Right cardiac atrium (tissue), 5 donors: ENCODE data around the gene REPIN1. TPM values are rescaled to one million over a fixed set of nuclear protein-coding genes. Genes with fewer than 3 reads are reported as not detected.

Source experiments
- ATAC-seq, 2 donors: fragments of 200-7000 bp; cut with Tn5 transposase; one replicate each; pipeline versions ENCODE4 v1.8.0 to v1.9.1; 2020; ENCODE audit warnings: moderate library complexity in 2 of 2, mild to moderate bottlenecking in 1 of 2
- DNase-seq, 3 donors: peaks; one replicate each; pipeline ENCODE4 v3.0.0-alpha.2; 2020
- H3K27ac ChIP-seq: one replicate; pipeline ENCODE4 v1.5.1; 2013; ENCODE audit warnings: mild to moderate bottlenecking, low read length, control low read depth, moderate library complexity
- H3K27me3 ChIP-seq: one replicate; pipeline ENCODE4 v1.6.1; 2013; ENCODE audit not compliant: control insufficient read depth, insufficient read depth
- H3K4me1 ChIP-seq: one replicate; pipeline ENCODE4 v1.6.1; 2013; ENCODE audit warnings: low read length; ENCODE audit not compliant: control insufficient read depth, insufficient read depth
- H3K4me3 ChIP-seq: one replicate; pipeline ENCODE4 v1.5.1; 2013; ENCODE audit warnings: low read length, control low read depth
- H3K9me3 ChIP-seq: one replicate; pipeline ENCODE4 v1.6.1; 2013; ENCODE audit warnings: low read length; ENCODE audit not compliant: control insufficient read depth
- WGBS: extraction: QIAGEN DNeasy Blood & Tissue Kit; methylation state at CpG from one replicate; pipeline ENCODE4 v1.1.7; 2013; 5-methylcytosine and 5-hydroxymethylcytosine counted together
- intact Hi-C, 4 donors: fragments of 100-400 bp; cut with DNase I; formaldehyde crosslinking; loops; one replicate each; pipeline versions ENCODE4 v1.11.0 to v1.14.0; 2022 to 2023
- polyA plus RNA-seq: library from polyadenylated mRNA; stranded (reverse); fragments of 200-250 nt; gene quantifications from one replicate; pipeline ENCODE4 v1.2.3, GENCODE V29; 2013
- total RNA-seq, 4 donors: library from RNA; stranded (reverse); fragmentation: NEBNext Ultra II Directional; extraction: Animal tissue kit (Norgen Biotek cat#: 25700); gene quantifications; one replicate each; pipeline ENCODE4 v1.2.1, GENCODE V29; 2021
- donor health status: healthy with polysubstance abuse.
- donor health status: DM: no; HTN: yes; CAD: no.
- donor health status: DM: no; HTN: no; CAD: no.
- donor health status: DM: no; HTN: yes; CAD: no; lungs with severe emphysema.
- donor health status: DM: yes; HTN: yes; CAD: no.

REPIN1 gene
- total and polyA plus RNA-seq, 5 donors = 70.6 to 116 (median 107) TPM

- WGBS = 31% methylated on average over 16 of the region's 16 CpGs
- DNase-seq = no peak
Measured at GRCh38 chr7:150404172-150404804, 35.7 kb downstream of the REPIN1 start.

GRCh38 chr7:150404805-150405583 lies 36.4 kb downstream of the REPIN1 start:
- Histone ChIP-seq H3K9me3 (no peaks in the 10 kb centered on the region), H3K4me1 (peaks cover 10% of the 10 kb centered on the region), H3K27me3 (no peaks in the 10 kb centered on the region), H3K27ac (peak overlapping the region; percentile 85), H3K4me3 (peak overlapping the region; percentile 75)
- intact Hi-C loops = loop anchor here in 3 of 4 donors (5.0 to 10.0 kb wide), 2 partner anchors 38 to 50 kb away; partner anchors contain the start of gene REPIN1 (in 1 of the 3)
- WGBS = under 1% methylated on average over 86 of the region's 86 CpGs
- DNase-seq = peak; percentile 92 to 97 (median 96)
- peak; percentile 94 to 96 for ATAC-seq

More at GRCh38 chr7:150404172-150404804, 35.7 kb downstream of the REPIN1 start:
- Histone ChIP-seq H3K27me3 (no peaks in the 10 kb centered on the region), H3K9me3 (no peaks in the 10 kb centered on the region), H3K27ac (peak overlapping the region; percentile 77), H3K4me3 (peak overlapping the region; percentile 75), H3K4me1 (peaks cover 10% of the 10 kb centered on the region)
- ATAC-seq = peak; percentile 8 to 38
- intact Hi-C loops = loop anchor here in 3 of 4 donors (5.0 to 10.0 kb wide), 2 partner anchors 37 to 49 kb away; partner anchors contain the start of gene REPIN1 (in 1 of the 3)

- peak overlapping the region; percentile 85 for H3K27ac ChIP-seq
- peak overlapping the region; percentile 75 for H3K4me3 ChIP-seq
- intact Hi-C loops = loop anchor here in 2 of 4 donors (10.0 kb wide), 1 partner anchor 51 kb away; no protein-coding TSS in a partner anchor
- WGBS = 8% methylated on average over 35 of the region's 35 CpGs
- no peaks in the 10 kb centered on the region for H3K27me3 ChIP-seq
- peaks cover 10% of the 10 kb centered on the region for H3K4me1 ChIP-seq
- DNase-seq (peak in 1 of 3 donors; percentile 78), ATAC-seq (peak; percentile 46 to 50)
- H3K9me3 ChIP-seq = no peaks in the 10 kb centered on the region
Measured at GRCh38 chr7:150405584-150406311, 37.1 kb downstream of the REPIN1 start.

- Histone ChIP-seq H3K4me3 (no peak overlapping the region), H3K27me3 (no peaks in the 10 kb centered on the region), H3K9me3 (no peaks in the 10 kb centered on the region), H3K27ac (peak overlapping the region; percentile 85), H3K4me1 (peaks cover 10% of the 10 kb centered on the region)
- intact Hi-C loops = loop anchor here in 2 of 4 donors (10.0 kb wide), 1 partner anchor 51 kb away; no protein-coding TSS in a partner anchor
- no peak for DNase-seq
- WGBS = 13% methylated on average over 2 of the region's 2 CpGs
- no peak for ATAC-seq
Measured at GRCh38 chr7:150406312-150406566, 37.6 kb downstream of the REPIN1 start.

- no peak for DNase-seq
- no peak for ATAC-seq
- Histone ChIP-seq H3K27ac (peak overlapping the region; percentile 85), H3K27me3 (no peaks in the 10 kb centered on the region), H3K4me3 (no peak overlapping the region), H3K4me1 (peaks cover 10% of the 10 kb centered on the region), H3K9me3 (no peaks in the 10 kb centered on the region)
- 50% methylated on average over 10 of the region's 10 CpGs for WGBS
- intact Hi-C loops = loop anchor here in 2 of 4 donors (10.0 kb wide), 1 partner anchor 52 kb away; no protein-coding TSS in a partner anchor
Measured at GRCh38 chr7:150406567-150407421, 38.2 kb downstream of the REPIN1 start.

GRCh38 chr7:150407588-150408392 lies 39.2 kb downstream of the REPIN1 start:
- Histone ChIP-seq H3K4me3 (no peak overlapping the region), H3K4me1 (peaks cover 10% of the 10 kb centered on the region), H3K27ac (no peak overlapping the region), H3K9me3 (no peaks in the 10 kb centered on the region), H3K27me3 (no peaks in the 10 kb centered on the region)
- no peak for ATAC-seq
- WGBS = 93% methylated on average over 91 of the region's 91 CpGs
- intact Hi-C loops = loop anchor here in 2 of 4 donors (10.0 kb wide), 1 partner anchor 53 kb away; no protein-coding TSS in a partner anchor
- peak in 1 of 3 donors; percentile 62 for DNase-seq

- no peaks in the 10 kb centered on the region for H3K27me3 ChIP-seq
- no peak overlapping the region for H3K4me3 ChIP-seq
- no peak for ATAC-seq
- H3K9me3 ChIP-seq = no peaks in the 10 kb centered on the region
- intact Hi-C loops = loop anchor here in 2 of 4 donors (10.0 kb wide), 1 partner anchor 54 kb away; no protein-coding TSS in a partner anchor
- H3K4me1 ChIP-seq = peaks cover 10% of the 10 kb centered on the region
- no peak overlapping the region for H3K27ac ChIP-seq
- DNase-seq = no peak
- 88% methylated on average over 22 of the region's 22 CpGs for WGBS
Measured at GRCh38 chr7:150408393-150409299, 40.0 kb downstream of the REPIN1 start.

GRCh38 chr7:150409300-150410030 lies 40.8 kb downstream of the REPIN1 start:
- Histone ChIP-seq H3K27me3 (no peaks in the 10 kb centered on the region), H3K4me3 (no peak overlapping the region), H3K9me3 (no peaks in the 10 kb centered on the region), H3K4me1 (peaks cover 7% of the 10 kb centered on the region), H3K27ac (no peak overlapping the region)
- ATAC-seq = no peak
- WGBS = 79% methylated on average over 10 of the region's 10 CpGs
- intact Hi-C loops = loop anchor here in 2 of 4 donors (10.0 kb wide), 1 partner anchor 55 kb away; no protein-coding TSS in a partner anchor
- no peak for DNase-seq
